ENCODE results near the gene PEX16. TPM values are rescaled to one million over a fixed set of nuclear protein-coding genes. Genes with fewer than 3 reads are reported as not detected.
A peak's percentile ranks its signal among the peaks of the same experiment; 100 is the strongest.

Gene PEX16
- total RNA-seq, result 13.0 TPM
- long read RNA-seq, transcript PEX16-202 (11 exons, 1,335 nt), result major isoform, 17 of 25 reads
- long read RNA-seq, partial matches to known transcripts, result 2 of 25 reads
- long read RNA-seq, other reads (novel, unspliced or antisense), result 5 of 25 reads

GRCh38 chr11:45917623-45918330 lies at the start of gene PEX16:
TSS of gene PEX16 (minus strand) at chr11:45917877. CDS start at chr11:45917811, 66 bp downstream.
- intact Hi-C loops (cut with DNase I), result loop anchor here (1.0 kb wide), 1 partner anchor 70 kb away; the partner anchor contains the start of gene CRY2
- peak; percentile 98 for DNase-seq (ENCODE audit: low spot score)

- DNase-seq (ENCODE audit: low spot score), result peak; percentile 77
- intact Hi-C loops (cut with DNase I), result loop anchor here (1.0 kb wide), 1 partner anchor 41 kb away; no protein-coding TSS in a partner anchor
Observed at GRCh38 chr11:45964911-45965389, 47.3 kb upstream of the PEX16 start.

GRCh38 chr11:45961751-45962240 lies 44.1 kb upstream of the PEX16 start:
- no peak for DNase-seq (ENCODE audit: low spot score)
- intact Hi-C loops (cut with DNase I), result no loop called here

- DNase-seq (ENCODE audit: low spot score), result no peak
- intact Hi-C loops (cut with DNase I), result no loop called here
Observed at GRCh38 chr11:45960387-45961095, 42.9 kb upstream of the PEX16 start.

GRCh38 chr11:45959851-45960250 lies 42.2 kb upstream of the PEX16 start:
- no peak for DNase-seq (ENCODE audit: low spot score)
- intact Hi-C loops (cut with DNase I), result no loop called here

- DNase-seq (ENCODE audit: low spot score), result no peak
- intact Hi-C loops (cut with DNase I), result no loop called here
Observed at GRCh38 chr11:45949992-45950407, 32.3 kb upstream of the PEX16 start.

GRCh38 chr11:45948356-45948755 lies 30.7 kb upstream of the PEX16 start:
- no peak for DNase-seq (ENCODE audit: low spot score)
- intact Hi-C loops (cut with DNase I), result no loop called here

- no peak for DNase-seq (ENCODE audit: low spot score)
- intact Hi-C loops (cut with DNase I), result no loop called here
Observed at GRCh38 chr11:45947885-45948284, 30.2 kb upstream of the PEX16 start.

GRCh38 chr11:45945397-45945999 lies 27.8 kb upstream of the PEX16 start:
- DNase-seq (ENCODE audit: low spot score), result no peak
- intact Hi-C loops (cut with DNase I), result no loop called here

GRCh38 chr11:45942381-45942780 lies 24.7 kb upstream of the PEX16 start:
- intact Hi-C loops (cut with DNase I), result no loop called here
- no peak for DNase-seq (ENCODE audit: low spot score)

GRCh38 chr11:45941285-45941684 lies 23.6 kb upstream of the PEX16 start:
- intact Hi-C loops (cut with DNase I), result no loop called here
- DNase-seq (ENCODE audit: low spot score), result no peak

GRCh38 chr11:45939836-45940235 lies 22.2 kb upstream of the PEX16 start:
- DNase-seq (ENCODE audit: low spot score), result no peak
- intact Hi-C loops (cut with DNase I), result no loop called here

- intact Hi-C loops (cut with DNase I), result no loop called here
- DNase-seq (ENCODE audit: low spot score), result no peak
Observed at GRCh38 chr11:45937916-45938315, 20.2 kb upstream of the PEX16 start.

- intact Hi-C loops (cut with DNase I), result no loop called here
- DNase-seq (ENCODE audit: low spot score), result no peak
Observed at GRCh38 chr11:45936511-45937054, 18.9 kb upstream of the PEX16 start.

GRCh38 chr11:45935349-45936064 lies 17.8 kb upstream of the PEX16 start:
- intact Hi-C loops (cut with DNase I), result no loop called here
- DNase-seq (ENCODE audit: low spot score), result no peak

- DNase-seq (ENCODE audit: low spot score), result no peak
- intact Hi-C loops (cut with DNase I), result no loop called here
Observed at GRCh38 chr11:45934580-45935318, 17.1 kb upstream of the PEX16 start.

- DNase-seq (ENCODE audit: low spot score), result no peak
- intact Hi-C loops (cut with DNase I), result no loop called here
Observed at GRCh38 chr11:45933846-45934579, 16.3 kb upstream of the PEX16 start.

Measured in cardiac septum (tissue), 1 donor.